NCI-H2029 treated with DMSO at 0.1 percent for 48 hours (cell line): ENCODE results near the gene ABCA6.
"Not testable (repeated sequence)": the region's sequence is repeated elsewhere in the genome, so short reads cannot be mapped to it uniquely, and the experiment has no call there.

Source experiments
- DNase-seq: peaks from one replicate; lab custom pipeline; 2025; lab: John Stamatoyannopoulos, UW

ABCA6 gene

GRCh38 chr17:69134112-69134511 is 7.6 kb downstream of the ABCA6 start:
- no peak for DNase-seq

GRCh38 chr17:69130627-69131296 is 10.9 kb downstream of the ABCA6 start:
- no peak for DNase-seq

GRCh38 chr17:69123626-69124025 is 18.1 kb downstream of the ABCA6 start:
- DNase-seq = no peak

- DNase-seq = no peak
These were observed 19.6 kb downstream of the ABCA6 start for GRCh38 chr17:69122065-69122464.

GRCh38 chr17:69117855-69118784 is 23.6 kb downstream of the ABCA6 start:
- DNase-seq = no peak

- no peak for DNase-seq
These were observed 29.9 kb downstream of the ABCA6 start for GRCh38 chr17:69111794-69112193.

- DNase-seq = no peak
These were observed 35.6 kb downstream of the ABCA6 start for GRCh38 chr17:69105907-69106730.

- DNase-seq = no peak
These were observed 38.0 kb downstream of the ABCA6 start for GRCh38 chr17:69103557-69104233.

GRCh38 chr17:69098625-69099024 is 43.1 kb downstream of the ABCA6 start:
- no peak for DNase-seq

- no peak for DNase-seq
These were observed 45.2 kb downstream of the ABCA6 start for GRCh38 chr17:69096541-69096940.

GRCh38 chr17:69093995-69094394 is 47.7 kb downstream of the ABCA6 start:
- no peak for DNase-seq

- no peak for DNase-seq
These were observed 48.4 kb downstream of the ABCA6 start for GRCh38 chr17:69093279-69093789.

GRCh38 chr17:69090365-69090764 is 51.3 kb downstream of the ABCA6 start:
- no peak for DNase-seq

- DNase-seq = no peak
These were observed 53.0 kb downstream of the ABCA6 start for GRCh38 chr17:69088643-69089200.

- DNase-seq = no peak
These were observed 55.1 kb downstream of the ABCA6 start for GRCh38 chr17:69086641-69087040.

- no peak for DNase-seq
These were observed 56.8 kb downstream of the ABCA6 start for GRCh38 chr17:69084911-69085310.

- no peak for DNase-seq
These were observed 59.0 kb downstream of the ABCA6 start for GRCh38 chr17:69082696-69083095.

- no peak for DNase-seq
These were observed 62.8 kb downstream of the ABCA6 start for GRCh38 chr17:69078864-69079263.

GRCh38 chr17:69075823-69076222 is 65.9 kb downstream of the ABCA6 start:
- DNase-seq = no peak

- not testable (repeated sequence) for DNase-seq
These were observed 68.3 kb downstream of the ABCA6 start for GRCh38 chr17:69073392-69073791.

- DNase-seq = not testable (repeated sequence)
These were observed 68.9 kb downstream of the ABCA6 start for GRCh38 chr17:69072803-69073256.
